HG03066 (cell line): ENCODE measurements around the gene FEM1B.

Experiments
- ATAC-seq: cut with Tn5 transposase; IDR thresholded peaks from one replicate; pipeline ENCODE4 v1.9.1; 2021; ENCODE audit warnings: low read depth; ENCODE audit not compliant: unreplicated experiment

FEM1B gene

GRCh38 chr15:68341760-68342725, 64.5 kb downstream of the FEM1B start:
- ATAC-seq, result no peak

GRCh38 chr15:68343579-68344225, 66.2 kb downstream of the FEM1B start:
- no peak for ATAC-seq

GRCh38 chr15:68344600-68344999, 67.1 kb downstream of the FEM1B start:
- ATAC-seq, result no peak
